GM21367 (cell line): ENCODE data around the gene PRIMA1.

Experiments
- ATAC-seq: cut with Tn5 transposase; IDR thresholded peaks from one replicate; pipeline ENCODE4 v1.9.1; 2021; ENCODE audit not compliant: unreplicated experiment

Gene PRIMA1

DNA sequence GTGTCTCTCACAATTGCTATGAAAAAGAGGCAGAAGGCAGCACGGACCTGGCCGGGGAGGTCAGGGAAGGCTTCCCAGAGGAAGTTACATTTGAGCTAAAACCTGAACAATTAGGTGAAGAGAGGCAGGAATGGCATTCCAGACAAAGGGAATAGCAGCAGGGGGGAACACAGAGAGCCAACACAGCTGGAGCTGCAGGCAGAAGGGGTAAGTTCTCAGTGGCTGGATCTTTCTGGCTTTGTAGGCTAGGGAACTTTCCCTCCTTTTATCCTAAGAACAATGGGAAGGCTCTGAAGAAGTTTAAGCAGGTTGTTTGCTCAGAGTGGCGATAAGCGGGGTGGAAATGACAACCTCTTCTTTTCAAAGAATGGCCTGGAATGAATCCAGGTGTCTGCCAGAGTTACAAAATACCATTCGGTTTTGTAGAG lies 100.0 kb downstream of the PRIMA1 start:
- ATAC-seq: no peak

DNA sequence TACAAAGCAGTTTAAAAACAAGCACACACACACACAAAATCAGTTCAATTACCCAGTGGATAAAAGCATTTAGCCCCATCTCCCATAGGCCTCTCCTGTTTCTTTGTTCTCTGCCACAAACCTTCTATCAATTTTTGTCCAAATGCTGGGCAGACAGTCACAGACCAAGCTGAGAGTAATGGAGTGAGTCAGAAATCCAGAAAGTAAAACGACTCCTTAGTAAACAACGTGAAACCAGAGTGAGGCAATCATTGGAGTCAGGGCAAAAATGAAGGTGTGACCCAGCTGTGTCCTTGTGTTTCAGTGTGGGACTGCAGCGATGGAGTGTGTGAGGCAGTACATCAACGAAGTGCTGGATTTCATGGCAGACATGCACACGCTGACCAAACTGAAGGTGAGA lies 102.0 kb downstream of the PRIMA1 start:
- no peak for ATAC-seq

GRCh38 chr14:93685121-93685895 lies 103.0 kb downstream of the PRIMA1 start:
- no peak for ATAC-seq

DNA sequence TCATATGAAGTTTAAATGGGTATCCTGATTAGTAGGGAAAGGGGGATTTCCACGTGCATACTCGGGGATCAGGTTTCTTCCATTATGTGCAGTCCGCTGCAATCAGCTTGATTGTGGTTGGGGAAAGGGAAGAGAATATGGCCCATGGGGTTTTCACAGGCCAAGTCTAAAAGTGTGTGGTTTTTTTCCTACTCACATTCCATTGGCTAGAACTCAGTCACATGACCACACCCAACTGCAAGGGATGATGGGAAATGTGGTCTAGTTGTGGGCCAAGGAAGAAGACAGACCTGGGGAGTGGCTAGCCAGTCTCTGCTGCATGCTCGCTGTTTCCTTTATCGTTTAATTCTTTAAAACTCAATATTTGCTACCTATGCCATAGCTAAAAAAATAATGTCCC lies 105.1 kb downstream of the PRIMA1 start:
- no peak for ATAC-seq

- no peak for ATAC-seq
Observed at GRCh38 chr14:93682459-93682858, 105.8 kb downstream of the PRIMA1 start.

DNA sequence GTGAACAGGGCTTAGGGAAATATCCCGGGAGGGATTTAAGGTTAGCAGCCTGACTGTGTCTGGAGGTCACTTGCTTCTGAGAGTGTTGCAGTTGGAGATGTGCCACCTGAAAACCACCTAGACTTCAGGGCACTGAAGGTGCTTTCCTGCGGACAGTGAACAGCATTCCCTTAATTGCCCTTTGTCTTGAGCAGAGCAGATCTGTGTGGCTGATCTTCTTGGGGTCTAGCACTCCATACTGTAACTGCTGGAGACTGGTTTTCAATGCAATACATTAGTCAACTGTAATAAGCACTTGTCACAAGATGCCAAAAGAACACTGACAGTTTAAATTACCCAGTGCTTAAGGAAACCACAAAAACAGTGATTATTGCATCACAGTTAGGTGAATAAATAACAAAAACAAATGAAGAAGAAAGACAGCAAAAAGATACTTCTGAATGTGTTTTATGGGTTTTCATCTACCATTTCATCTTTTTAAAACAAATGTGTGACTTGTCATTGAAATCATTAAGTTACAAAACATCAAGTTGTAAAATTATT lies 111.8 kb downstream of the PRIMA1 start:
- ATAC-seq: no peak

DNA sequence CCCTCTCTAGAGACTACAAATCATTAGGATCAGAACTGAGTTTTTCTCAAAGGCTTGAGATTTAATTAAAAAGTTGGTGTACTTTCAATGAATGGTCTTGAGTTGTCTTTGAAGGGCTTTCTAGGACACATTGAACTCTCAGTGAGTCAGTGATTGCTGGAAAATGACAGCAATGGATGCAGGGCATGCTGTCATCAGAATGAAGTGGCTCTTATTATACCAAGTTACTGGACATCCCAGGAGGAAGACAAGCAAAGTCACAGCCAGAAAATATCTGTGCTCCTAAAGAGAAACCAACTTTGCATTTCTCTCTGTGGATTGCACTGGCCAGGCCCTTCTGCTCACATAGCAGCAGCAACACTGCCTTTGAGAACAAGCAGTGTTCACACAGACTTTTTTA lies 112.6 kb downstream of the PRIMA1 start:
- ATAC-seq: no peak

GRCh38 chr14:93674343-93674742 lies 113.9 kb downstream of the PRIMA1 start:
- no peak for ATAC-seq

GRCh38 chr14:93669632-93670031 lies 118.7 kb downstream of the PRIMA1 start:
- no peak for ATAC-seq
